Activated T-helper 1 cell treated with anti-CD3 and anti-CD28 coated beads, Interleukin-2, amount 50 U/mL, for 16 hours (primary cell): ENCODE data around the gene VOPP1.
"Not testable (repeated sequence)": the region's sequence is repeated elsewhere in the genome, so short reads cannot be mapped to it uniquely, and the experiment has no call there.

ENCODE experiments used
- DNase-seq, 2 donors: peaks; one replicate each; pipeline ENCODE4 v3.0.0-alpha.2; 2020; ENCODE audit warnings: low read depth in 1 of 2, low spot score in 1 of 2

The VOPP1 gene

GRCh38 chr7:55471594-55471993, 100.7 kb downstream of the VOPP1 start:
- not testable (repeated sequence) for DNase-seq

- DNase-seq: no peak
Observed at GRCh38 chr7:55470261-55470660, 102.0 kb downstream of the VOPP1 start.

- no peak for DNase-seq
Observed at GRCh38 chr7:55469721-55470120, 102.6 kb downstream of the VOPP1 start.

- no peak for DNase-seq
Observed at GRCh38 chr7:55469271-55469681, 103.0 kb downstream of the VOPP1 start.

GRCh38 chr7:55468495-55468894, 103.8 kb downstream of the VOPP1 start:
- no peak for DNase-seq

GRCh38 chr7:55467047-55467593, 105.2 kb downstream of the VOPP1 start:
- no peak for DNase-seq

- no peak for DNase-seq
Observed at GRCh38 chr7:55465691-55466090, 106.6 kb downstream of the VOPP1 start.

- no peak for DNase-seq
Observed at GRCh38 chr7:55464422-55464821, 107.9 kb downstream of the VOPP1 start.

- DNase-seq: no peak
Observed at GRCh38 chr7:55463686-55464262, 108.5 kb downstream of the VOPP1 start.

GRCh38 chr7:55458351-55458750, 114.0 kb downstream of the VOPP1 start:
- no peak for DNase-seq

GRCh38 chr7:55457801-55458200, 114.5 kb downstream of the VOPP1 start:
- no peak for DNase-seq

GRCh38 chr7:55452971-55453370, 119.3 kb downstream of the VOPP1 start:
- no peak for DNase-seq

- DNase-seq: no peak
Observed at GRCh38 chr7:55449992-55450535, 122.2 kb downstream of the VOPP1 start.

- no peak for DNase-seq
Observed at GRCh38 chr7:55449205-55449991, 122.9 kb downstream of the VOPP1 start.

- DNase-seq: no peak
Observed at GRCh38 chr7:55448526-55448925, 123.8 kb downstream of the VOPP1 start.

- DNase-seq: no peak
Observed at GRCh38 chr7:55444786-55445185, 127.5 kb downstream of the VOPP1 start.

GRCh38 chr7:55441774-55442522, 130.4 kb downstream of the VOPP1 start:
- DNase-seq: no peak

- no peak for DNase-seq
Observed at GRCh38 chr7:55441002-55441401, 131.3 kb downstream of the VOPP1 start.

- no peak for DNase-seq
Observed at GRCh38 chr7:55440040-55440690, 132.1 kb downstream of the VOPP1 start.

GRCh38 chr7:55439627-55440026, 132.7 kb downstream of the VOPP1 start:
- no peak for DNase-seq
